Mucosa of descending colon (tissue), 3 donors: Measurements from ENCODE around the gene PTPN18. TPM values are rescaled to one million over a fixed set of nuclear protein-coding genes. Genes with fewer than 3 reads are reported as not detected.

Experiments
- ATAC-seq: fragments of 200-7000 bp; cut with Tn5 transposase; one replicate; pipeline ENCODE4 v1.9.1; 2020; ENCODE audit warnings: mild to moderate bottlenecking, moderate library complexity
- DNase-seq, 3 donors: peaks; one replicate each; pipeline ENCODE4 v3.0.0-alpha.2; 2020
- H3K36me3 ChIP-seq: fragments of 200-600 bp; one replicate; pipeline ENCODE4 v1.8.0; 2021; ENCODE audit warnings: low read depth, mild to moderate bottlenecking
- H3K4me1 ChIP-seq: fragments of 200-600 bp; one replicate; pipeline ENCODE4 v1.8.0; 2021; ENCODE audit warnings: low read depth, mild to moderate bottlenecking
- H3K4me3 ChIP-seq: fragments of 200-600 bp; one replicate; pipeline ENCODE4 v1.8.0; 2021; ENCODE audit warnings: mild to moderate bottlenecking
- H3K9me3 ChIP-seq: fragments of 200-600 bp; one replicate; pipeline ENCODE4 v1.8.0; 2021; ENCODE audit warnings: mild to moderate bottlenecking
- intact Hi-C, 2 donors: fragments of 100-400 bp; cut with DNase I in 1 of 2; cut with micrococcal nuclease in 1 of 2; formaldehyde crosslinking; loops; one replicate each; pipeline versions ENCODE4 v1.11.0 to v1.11.1; 2022; cut with DNase I, micrococcal nuclease
- long read RNA-seq, 2 donors: library from polyadenylated mRNA; unstranded; transcript quantifications; one replicate each; pipeline ENCODE4 v2.0.0, GENCODE V29; 2019 to 2021
- total RNA-seq, 3 donors: library from RNA; stranded (reverse); fragmentation: NEBNext Ultra II Directional in 2 of 3; extraction: Animal tissue kit (Norgen Biotek cat#: 25700) in 2 of 3; gene quantifications; one replicate each; pipeline versions ENCODE4 v1.2.1 to v1.2.4, GENCODE V29; 2021 to 2023
- TF ChIP-seq, protein P1 (sequence below): fragments of 200-600 bp; IDR thresholded peaks from one replicate; pipeline ENCODE4 v1.8.0; 2022; ENCODE audit warnings: antibody characterized with exemption, mild to moderate bottlenecking
- donor health status: DM: no; HTN: no; CAD: no; lungs with moderate emphysema.
- donor health status: DM: no; HTN: no; CAD: no.
- donor health status: DM: no; HTN: yes; CAD: no.

The PTPN18 gene, protein sequence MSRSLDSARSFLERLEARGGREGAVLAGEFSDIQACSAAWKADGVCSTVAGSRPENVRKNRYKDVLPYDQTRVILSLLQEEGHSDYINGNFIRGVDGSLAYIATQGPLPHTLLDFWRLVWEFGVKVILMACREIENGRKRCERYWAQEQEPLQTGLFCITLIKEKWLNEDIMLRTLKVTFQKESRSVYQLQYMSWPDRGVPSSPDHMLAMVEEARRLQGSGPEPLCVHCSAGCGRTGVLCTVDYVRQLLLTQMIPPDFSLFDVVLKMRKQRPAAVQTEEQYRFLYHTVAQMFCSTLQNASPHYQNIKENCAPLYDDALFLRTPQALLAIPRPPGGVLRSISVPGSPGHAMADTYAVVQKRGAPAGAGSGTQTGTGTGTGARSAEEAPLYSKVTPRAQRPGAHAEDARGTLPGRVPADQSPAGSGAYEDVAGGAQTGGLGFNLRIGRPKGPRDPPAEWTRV
- total RNA-seq: 100 to 1,000 TPM; 115 to 197 (median 120) TPM
- long read RNA-seq, donor 1, transcript PTPN18-201 (15 exons, 3,669 nt): minor isoform, 5 of 52 reads
- long read RNA-seq, donor 1, transcript PTPN18-211 (3 exons, 1,394 nt): major isoform, 12 of 52 reads
- long read RNA-seq, donor 1, partial matches to known transcripts: 10 of 52 reads
- long read RNA-seq, donor 1, other reads (novel, unspliced or antisense): 20 of 52 reads
- long read RNA-seq, donor 2, partial matches to known transcripts: 1 of 15 reads
- long read RNA-seq, donor 2, other reads (novel, unspliced or antisense): 10 of 15 reads

DNA sequence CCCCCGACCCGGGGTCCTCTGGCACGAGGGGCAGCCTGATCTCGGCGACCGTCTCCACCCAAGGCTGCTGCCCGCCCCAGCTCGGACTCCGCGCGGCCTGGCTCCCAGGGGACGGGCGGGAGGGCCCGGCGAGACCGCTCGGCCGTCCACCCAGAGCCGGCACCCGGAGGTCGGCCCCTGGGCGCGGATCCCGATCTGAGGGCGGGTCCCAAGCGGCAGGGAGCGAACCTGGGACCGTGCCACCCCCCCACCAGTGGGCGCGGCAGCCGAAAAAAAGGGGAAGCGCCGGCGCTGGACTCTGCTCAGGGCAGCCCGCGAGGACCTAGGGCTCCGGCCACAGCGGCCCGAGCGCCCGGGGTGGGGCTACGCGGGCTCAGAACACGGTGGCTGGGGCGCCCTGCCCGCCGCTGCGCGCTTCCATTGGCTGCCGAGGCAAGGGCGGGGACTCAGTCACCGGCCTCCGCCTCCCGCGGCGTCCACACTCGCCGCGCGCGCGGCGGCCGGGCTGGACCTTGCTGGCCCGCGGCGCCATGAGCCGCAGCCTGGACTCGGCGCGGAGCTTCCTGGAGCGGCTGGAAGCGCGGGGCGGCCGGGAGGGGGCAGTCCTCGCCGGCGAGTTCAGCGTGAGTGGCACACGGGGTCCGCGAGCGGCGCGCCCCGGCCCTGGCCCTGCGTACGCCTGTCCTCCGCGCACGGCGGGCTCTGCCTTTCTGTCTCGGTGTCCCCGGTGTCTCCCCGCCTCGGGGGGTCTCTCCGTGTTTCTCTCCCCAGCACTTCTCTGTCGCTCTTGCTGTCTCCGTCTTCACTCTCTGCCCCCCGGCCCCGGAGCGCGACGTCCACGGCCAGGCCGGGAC, at the start of gene PTPN18:
TSS of gene PTPN18 (plus strand) at position 479 of the 854 bp plus-strand sequence. CDS start at position 531, 52 bp downstream.
- ATAC-seq: peak; percentile 95
- TF ChIP-seq, protein P1, sequence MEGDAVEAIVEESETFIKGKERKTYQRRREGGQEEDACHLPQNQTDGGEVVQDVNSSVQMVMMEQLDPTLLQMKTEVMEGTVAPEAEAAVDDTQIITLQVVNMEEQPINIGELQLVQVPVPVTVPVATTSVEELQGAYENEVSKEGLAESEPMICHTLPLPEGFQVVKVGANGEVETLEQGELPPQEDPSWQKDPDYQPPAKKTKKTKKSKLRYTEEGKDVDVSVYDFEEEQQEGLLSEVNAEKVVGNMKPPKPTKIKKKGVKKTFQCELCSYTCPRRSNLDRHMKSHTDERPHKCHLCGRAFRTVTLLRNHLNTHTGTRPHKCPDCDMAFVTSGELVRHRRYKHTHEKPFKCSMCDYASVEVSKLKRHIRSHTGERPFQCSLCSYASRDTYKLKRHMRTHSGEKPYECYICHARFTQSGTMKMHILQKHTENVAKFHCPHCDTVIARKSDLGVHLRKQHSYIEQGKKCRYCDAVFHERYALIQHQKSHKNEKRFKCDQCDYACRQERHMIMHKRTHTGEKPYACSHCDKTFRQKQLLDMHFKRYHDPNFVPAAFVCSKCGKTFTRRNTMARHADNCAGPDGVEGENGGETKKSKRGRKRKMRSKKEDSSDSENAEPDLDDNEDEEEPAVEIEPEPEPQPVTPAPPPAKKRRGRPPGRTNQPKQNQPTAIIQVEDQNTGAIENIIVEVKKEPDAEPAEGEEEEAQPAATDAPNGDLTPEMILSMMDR: peak; percentile 60

DNA sequence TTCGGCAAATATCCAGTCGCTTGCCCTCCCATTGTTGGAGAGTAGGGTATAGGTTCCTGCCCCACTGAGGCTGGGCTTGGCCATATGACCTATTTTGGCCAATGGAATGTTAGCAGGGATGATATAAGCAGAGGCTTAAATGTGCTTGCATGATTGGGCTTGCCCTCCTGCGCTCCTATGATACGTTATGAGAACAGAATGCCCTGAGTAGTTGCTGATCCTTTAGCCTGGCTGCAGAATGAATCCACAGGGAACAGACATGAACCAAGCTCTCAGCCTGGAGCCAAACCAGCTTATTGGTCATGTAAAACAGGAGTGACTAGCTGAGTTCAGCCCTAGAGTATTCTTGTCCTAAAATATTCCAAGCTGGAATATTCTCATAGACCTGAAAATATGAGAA, 48.0 kb upstream of the PTPN18 start:
- intact Hi-C loops: no loop called here
- ATAC-seq: no peak

More for the DNA sequence above, at the start of gene PTPN18:
- H3K4me1 ChIP-seq: peaks cover 11% of the 10 kb centered on the region
- H3K36me3 ChIP-seq: no peaks in the 10 kb centered on the region
- no peaks in the 10 kb centered on the region for H3K9me3 ChIP-seq
- peak within 1 kb of the TSS; percentile 51 for H3K4me3 ChIP-seq
- DNase-seq: peak; percentile 92 to 95 (median 94)
- intact Hi-C loops: no loop called here

DNA sequence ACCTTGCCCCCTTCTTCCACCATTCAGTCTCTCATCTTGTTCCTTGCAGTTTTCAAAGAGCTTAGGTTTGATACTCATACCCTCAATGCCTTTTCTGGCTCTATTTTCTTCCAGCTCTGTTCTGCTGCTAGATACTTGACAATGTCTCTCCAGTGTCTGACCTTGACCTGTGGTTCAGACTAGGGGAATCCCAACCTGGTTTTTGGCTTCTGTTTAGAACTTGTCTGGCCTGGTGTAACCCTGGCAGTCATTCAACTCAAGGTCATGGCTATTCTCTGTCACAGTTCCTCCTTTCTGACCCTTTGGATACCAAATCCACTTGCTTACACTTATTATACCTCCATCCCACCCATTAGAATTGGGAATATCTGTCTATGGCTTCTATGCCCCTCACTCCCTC, 45.0 kb upstream of the PTPN18 start:
- Histone ChIP-seq H3K4me3 (no peak overlapping the region), H3K36me3 (no peaks in the 10 kb centered on the region), H3K4me1 (no peaks in the 10 kb centered on the region), H3K9me3 (no peaks in the 10 kb centered on the region)
- intact Hi-C loops: no loop called here
- TF ChIP-seq, protein P1: no peak
- ATAC-seq (no peak), DNase-seq (no peak)

More for the DNA sequence above, 48.0 kb upstream of the PTPN18 start:
- TF ChIP-seq, protein P1: no peak
- H3K4me1 ChIP-seq: no peaks in the 10 kb centered on the region
- H3K9me3 ChIP-seq: no peaks in the 10 kb centered on the region
- no peaks in the 10 kb centered on the region for H3K36me3 ChIP-seq
- no peak for DNase-seq
- no peak overlapping the region for H3K4me3 ChIP-seq

DNA sequence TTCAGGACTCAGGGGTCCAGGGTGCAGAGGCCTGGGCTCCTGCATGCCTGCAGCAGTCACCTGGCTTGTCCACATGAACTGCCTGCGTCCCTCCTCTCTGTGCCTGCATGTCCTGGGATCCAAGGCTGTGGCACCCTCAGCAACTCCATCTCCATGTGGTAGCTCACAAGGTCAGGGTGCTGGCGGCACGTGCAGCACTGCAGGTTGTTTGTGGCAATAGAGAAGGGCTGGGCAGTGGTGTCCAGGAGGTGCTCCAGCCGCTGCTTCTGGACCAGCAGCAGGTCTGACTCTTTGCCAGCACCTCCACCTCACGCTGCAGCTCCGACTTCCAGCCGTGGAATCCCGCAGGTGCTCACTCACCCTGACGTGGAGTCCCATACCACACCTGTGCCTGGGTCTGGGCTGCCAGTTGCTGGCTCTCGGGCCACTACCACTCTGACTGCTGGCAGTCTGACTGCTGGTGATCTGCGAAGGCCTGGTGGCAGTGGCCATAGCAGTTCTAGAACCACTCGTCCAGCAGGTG, 42.0 kb upstream of the PTPN18 start:
- intact Hi-C loops: no loop called here
- no peak for ATAC-seq
- TF ChIP-seq, protein P1: no peak
- Histone ChIP-seq H3K36me3 (no peaks in the 10 kb centered on the region), H3K4me1 (no peaks in the 10 kb centered on the region), H3K4me3 (no peak overlapping the region), H3K9me3 (no peaks in the 10 kb centered on the region)
- DNase-seq: no peak

DNA sequence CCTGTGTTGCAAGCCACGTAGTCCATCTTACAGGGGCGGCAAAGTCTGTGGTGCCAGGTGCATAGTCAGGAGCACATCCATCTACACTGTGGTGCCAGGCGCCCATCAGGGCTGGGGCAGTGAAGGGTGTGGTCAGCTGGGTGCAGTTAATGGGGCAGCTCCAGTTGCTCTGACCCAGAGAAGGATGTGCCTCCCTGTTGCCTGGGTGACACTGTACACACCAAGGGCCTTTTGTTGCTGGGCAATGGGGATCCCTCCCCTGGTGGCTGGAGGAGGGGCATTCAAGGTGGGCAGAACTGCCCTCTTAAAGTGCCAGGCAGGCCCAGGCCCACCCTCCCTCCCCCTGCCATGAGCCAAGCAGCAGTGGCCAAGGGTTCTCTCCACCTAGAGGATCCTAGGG, 41.5 kb upstream of the PTPN18 start:
- TF ChIP-seq, protein P1: no peak
- Histone ChIP-seq H3K36me3 (no peaks in the 10 kb centered on the region), H3K4me3 (no peak overlapping the region), H3K4me1 (no peaks in the 10 kb centered on the region), H3K9me3 (no peaks in the 10 kb centered on the region)
- ATAC-seq (peak; percentile 17), DNase-seq (no peak)
- intact Hi-C loops: no loop called here
